GM12891 (cell line): Measurements from ENCODE around the gene SECISBP2.

Source experiments
- DNase-seq: peaks from one replicate; pipeline ENCODE4 v3.0.0; 2011; ENCODE audit warnings: low spot score; ENCODE audit not compliant: insufficient read length
- FAIRE-seq: peaks from 2 replicates; lab custom pipeline; 2011; peaks lifted over from hg19 to GRCh38; lab: Jason Lieb, UNC
- PAX5 ChIP-seq: IDR thresholded peaks from 2 replicates; pipeline ENCODE4 v1.6.1; 2011; ENCODE audit warnings: low read length, moderate library complexity, mild to moderate bottlenecking; ENCODE audit not compliant: insufficient read depth, severe bottlenecking
- POLR2A ChIP-seq: IDR thresholded peaks from 2 replicates; pipeline ENCODE4 v1.6.1; 2011; ENCODE audit warnings: low read depth, low read length, control low read depth
- POLR2AphosphoS5 ChIP-seq: IDR thresholded peaks from 2 replicates; pipeline ENCODE4 v1.6.1; 2011; ENCODE audit warnings: low read depth, low read length, control low read depth
- POU2F2 ChIP-seq: IDR thresholded peaks from 2 replicates; pipeline ENCODE4 v1.6.1; 2011; ENCODE audit warnings: low read depth, mild to moderate bottlenecking, control low read depth, low read length, moderate library complexity
- SPI1 ChIP-seq: IDR thresholded peaks from 2 replicates; pipeline ENCODE4 v1.6.1; 2011; ENCODE audit warnings: low read depth, low read length, control low read depth
- TAF1 ChIP-seq: IDR thresholded peaks from 2 replicates; pipeline ENCODE4 v1.6.1; 2011; ENCODE audit warnings: low read depth, low read length, control low read depth

SECISBP2 gene

GRCh38 chr9:89345476-89345875, 27.2 kb downstream of the SECISBP2 start:
- no peak for TF ChIP-seq POLR2A
- no peak for TF ChIP-seq SPI1
- TF ChIP-seq POU2F2, result no peak
- no peak for TF ChIP-seq PAX5
- TF ChIP-seq TAF1, result no peak
- TF ChIP-seq POLR2AphosphoS5, result no peak

GRCh38 chr9:89346696-89347095, 28.4 kb downstream of the SECISBP2 start:
- no peak for TF ChIP-seq POLR2A
- TF ChIP-seq TAF1, result no peak
- TF ChIP-seq SPI1, result no peak
- TF ChIP-seq POLR2AphosphoS5, result no peak
- TF ChIP-seq PAX5, result no peak
- no peak for TF ChIP-seq POU2F2
- FAIRE-seq (no peak), DNase-seq (no peak)

More at GRCh38 chr9:89345476-89345875, 27.2 kb downstream of the SECISBP2 start:
- FAIRE-seq (no peak), DNase-seq (no peak)

- no peak for TF ChIP-seq SPI1
- no peak for TF ChIP-seq POU2F2
- no peak for TF ChIP-seq POLR2AphosphoS5
- TF ChIP-seq TAF1, result no peak
- TF ChIP-seq POLR2A, result no peak
- TF ChIP-seq PAX5, result no peak
- FAIRE-seq (no peak), DNase-seq (no peak)
Observed at GRCh38 chr9:89347651-89348050, 29.4 kb downstream of the SECISBP2 start.

- no peak for DNase-seq
- TF ChIP-seq POLR2A, result no peak
- TF ChIP-seq POLR2AphosphoS5, result no peak
- TF ChIP-seq SPI1, result no peak
- TF ChIP-seq PAX5, result no peak
- no peak for TF ChIP-seq TAF1
- TF ChIP-seq POU2F2, result no peak
- FAIRE-seq, result no peak
Observed at GRCh38 chr9:89349607-89350006, 31.3 kb downstream of the SECISBP2 start.

GRCh38 chr9:89350988-89351557, 32.8 kb downstream of the SECISBP2 start:
- FAIRE-seq, result no peak
- no peak for TF ChIP-seq TAF1
- TF ChIP-seq SPI1, result no peak
- TF ChIP-seq POLR2AphosphoS5, result no peak
- TF ChIP-seq POLR2A, result no peak
- TF ChIP-seq PAX5, result no peak
- no peak for TF ChIP-seq POU2F2
- no peak for DNase-seq

- DNase-seq, result no peak
- TF ChIP-seq PAX5 (no peak), POLR2AphosphoS5 (no peak), POU2F2 (no peak), TAF1 (no peak), SPI1 (no peak), POLR2A (no peak)
- FAIRE-seq, result peak; percentile 5
Observed at GRCh38 chr9:89351584-89352300, 33.4 kb downstream of the SECISBP2 start.

- FAIRE-seq (no peak), DNase-seq (no peak)
- TF ChIP-seq PAX5 (no peak), SPI1 (no peak), POLR2A (no peak)
Observed at GRCh38 chr9:89352451-89352850, 34.2 kb downstream of the SECISBP2 start.

GRCh38 chr9:89352874-89353649, 34.8 kb downstream of the SECISBP2 start:
- no peak for TF ChIP-seq POLR2A
- FAIRE-seq, result no peak
- no peak for DNase-seq

GRCh38 chr9:89353989-89354388, 35.7 kb downstream of the SECISBP2 start:
- TF ChIP-seq POU2F2, result no peak
- no peak for TF ChIP-seq PAX5
- no peak for TF ChIP-seq TAF1
- no peak for TF ChIP-seq POLR2A
- no peak for TF ChIP-seq SPI1
- no peak for TF ChIP-seq POLR2AphosphoS5
- FAIRE-seq (no peak), DNase-seq (no peak)
